GM19328 (cell line): ENCODE data around the gene RAD52.

Experiments
- ATAC-seq: cut with Tn5 transposase; IDR thresholded peaks from one replicate; pipeline ENCODE4 v1.9.1; 2021; ENCODE audit warnings: mild to moderate bottlenecking, moderate library complexity; ENCODE audit not compliant: unreplicated experiment

Gene RAD52

DNA sequence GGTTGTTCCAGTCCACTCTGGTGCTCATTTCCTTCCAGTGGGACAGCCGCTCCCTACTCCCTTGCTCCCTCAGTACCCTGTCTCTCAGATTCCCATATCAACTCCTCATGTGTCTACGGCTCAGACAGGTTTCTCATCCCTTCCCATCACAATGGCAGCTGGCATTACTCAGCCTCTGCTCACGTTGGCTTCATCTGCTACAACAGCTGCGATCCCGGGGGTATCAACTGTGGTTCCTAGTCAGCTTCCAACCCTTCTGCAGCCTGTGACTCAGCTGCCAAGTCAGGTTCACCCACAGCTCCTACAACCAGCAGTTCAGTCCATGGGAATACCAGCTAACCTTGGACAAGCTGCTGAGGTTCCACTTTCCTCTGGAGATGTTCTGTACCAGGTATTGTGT lies 69.9 kb downstream of the RAD52 start:
- no peak for ATAC-seq

DNA sequence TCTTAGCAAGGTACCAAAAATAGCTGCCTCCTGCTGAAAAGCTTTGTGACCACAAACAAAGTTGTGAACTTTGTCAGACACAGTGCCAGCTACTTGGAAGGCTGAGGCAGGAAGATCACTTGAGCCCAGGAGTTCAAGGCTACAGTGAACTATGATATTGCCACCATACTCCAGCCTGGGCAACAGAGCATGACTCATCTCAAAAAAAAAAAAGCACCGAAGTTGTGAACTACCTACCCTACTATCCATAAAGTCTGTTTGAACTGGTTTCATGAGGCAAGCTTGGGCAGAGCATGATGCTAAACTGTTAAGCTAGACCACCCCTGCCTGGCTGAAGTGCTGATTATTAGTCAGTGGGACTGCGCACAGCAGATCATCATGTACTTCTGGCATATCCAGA lies 75.5 kb downstream of the RAD52 start:
- ATAC-seq: no peak

DNA sequence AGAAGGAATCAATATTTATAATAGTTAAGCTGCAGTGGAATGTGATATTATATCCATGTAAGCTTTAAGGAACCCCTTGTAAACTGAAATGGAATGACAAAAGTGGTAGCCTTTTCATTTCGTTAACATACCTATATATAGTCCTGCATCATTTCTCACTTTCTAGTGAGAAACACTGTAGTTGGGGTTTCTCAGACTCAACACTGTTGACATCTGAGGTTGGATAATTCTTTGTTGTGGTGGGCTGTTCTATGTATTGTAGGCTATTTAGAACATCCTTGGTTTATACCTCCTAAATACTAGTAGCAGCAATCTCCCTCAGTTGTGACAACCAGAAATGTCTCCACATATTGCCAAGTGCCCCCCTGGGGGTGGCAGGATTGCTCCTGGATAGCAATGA lies 79.1 kb downstream of the RAD52 start:
- no peak for ATAC-seq

DNA sequence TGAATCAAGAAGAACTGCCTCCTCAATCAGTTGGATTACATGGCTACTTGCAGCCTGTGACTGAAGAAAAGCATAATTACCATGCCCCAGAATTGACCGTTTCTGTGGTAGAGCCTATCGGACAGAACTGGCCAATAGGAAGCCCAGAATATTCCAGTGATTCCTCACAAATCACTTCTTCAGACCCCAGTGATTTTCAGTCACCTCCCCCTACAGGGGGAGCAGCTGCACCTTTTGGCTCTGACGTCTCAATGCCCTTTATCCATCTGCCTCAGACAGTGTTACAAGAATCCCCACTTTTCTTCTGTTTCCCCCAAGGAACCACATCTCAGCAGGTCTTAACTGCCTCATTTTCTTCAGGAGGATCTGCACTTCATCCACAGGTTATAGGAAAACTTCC lies 80.8 kb downstream of the RAD52 start:
- ATAC-seq: no peak

DNA sequence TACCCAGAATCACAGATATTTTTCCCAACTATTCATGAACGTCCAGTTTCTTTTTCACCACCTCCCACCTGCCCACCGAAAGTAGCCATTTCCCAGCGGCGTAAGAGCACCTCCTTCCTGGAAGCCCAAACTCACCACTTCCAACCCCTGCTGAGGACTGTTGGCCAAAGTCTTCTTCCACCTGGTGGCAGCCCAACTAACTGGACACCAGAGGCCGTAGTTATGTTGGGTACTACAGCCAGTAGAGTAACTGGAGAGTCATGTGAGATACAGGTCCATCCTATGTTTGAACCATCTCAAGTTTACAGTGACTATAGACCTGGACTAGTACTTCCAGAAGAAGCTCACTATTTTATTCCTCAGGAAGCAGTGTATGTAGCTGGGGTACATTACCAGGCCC lies 81.6 kb downstream of the RAD52 start:
- ATAC-seq: no peak

DNA sequence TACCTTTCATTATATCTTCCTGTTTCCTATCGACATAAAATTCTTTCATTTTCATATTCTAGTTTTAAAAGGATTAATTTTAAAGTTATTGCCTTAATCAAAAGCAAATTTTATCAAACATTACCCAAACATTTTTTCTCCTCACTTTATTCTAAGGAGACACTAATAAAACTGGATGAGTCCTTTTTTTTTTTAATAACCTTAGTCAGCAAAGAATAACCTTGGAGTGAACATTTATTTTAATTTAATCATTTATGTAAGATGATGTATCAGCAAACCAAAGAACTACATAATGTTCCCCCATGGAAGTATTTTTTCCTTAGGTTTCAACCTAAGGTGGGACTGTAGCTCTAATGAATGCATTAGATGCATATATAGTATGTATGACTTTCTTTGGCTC lies 83.9 kb downstream of the RAD52 start:
- ATAC-seq: no peak

DNA sequence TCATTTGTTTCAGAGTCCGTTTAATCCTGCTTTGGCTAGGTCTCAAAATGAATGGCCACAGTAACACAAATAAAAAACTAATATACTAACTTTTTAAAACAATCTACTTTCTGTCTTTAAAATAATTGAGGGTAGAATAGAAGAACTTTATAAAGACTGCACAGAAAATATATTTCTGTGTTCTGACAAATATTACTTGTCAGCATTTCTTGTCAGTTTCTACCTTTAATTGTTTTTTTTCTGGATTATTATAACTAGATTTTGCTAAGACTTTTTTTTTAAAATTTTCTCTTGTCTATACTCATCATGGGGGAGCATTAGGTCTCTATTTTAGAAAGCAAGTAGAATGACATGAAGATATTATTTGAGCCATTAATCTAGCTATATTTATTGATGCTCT lies 86.2 kb downstream of the RAD52 start:
- no peak for ATAC-seq

DNA sequence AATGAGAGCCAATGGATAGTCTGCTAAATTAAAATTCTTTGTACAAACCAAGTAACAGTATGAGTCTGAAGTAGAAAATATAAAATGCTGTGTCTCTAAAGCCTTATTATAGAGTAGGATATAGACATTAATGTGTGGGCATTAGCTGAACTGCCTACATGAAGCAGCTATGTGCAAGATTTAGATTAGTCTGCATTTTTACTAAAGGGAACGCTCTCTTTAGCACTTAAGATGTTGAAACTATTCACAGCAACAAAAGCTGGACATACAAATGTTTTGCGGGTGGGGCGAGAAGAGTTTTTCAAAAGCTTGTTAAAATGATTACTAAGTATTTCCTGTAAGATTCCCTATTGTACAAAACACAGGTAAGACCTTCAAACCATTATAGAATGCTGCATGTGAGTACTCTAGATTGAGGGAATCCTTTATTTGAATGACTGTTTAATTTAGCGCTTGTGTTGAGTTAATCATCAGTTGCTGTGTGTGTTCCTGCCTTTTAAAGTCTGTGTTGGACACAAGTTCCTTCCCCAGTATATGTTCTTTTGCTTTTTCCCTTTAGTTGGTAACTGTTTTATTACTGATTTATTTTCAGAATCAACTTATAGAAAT lies 87.1 kb downstream of the RAD52 start:
- no peak for ATAC-seq
